Activated CD8-positive, alpha-beta memory T cell treated with anti-CD3 and anti-CD28 coated beads, Interleukin-2, amount 50 U/mL, for 24 hours (primary cell): ENCODE results near the gene DOCK7.
"Not testable (repeated sequence)": the region's sequence is repeated elsewhere in the genome, so short reads cannot be mapped to it uniquely, and the experiment has no call there.

Source experiments
- DNase-seq: peaks from one replicate; pipeline ENCODE4 v3.0.0-alpha.2; 2020; ENCODE audit errors: extremely low read depth

Gene DOCK7

GRCh38 chr1:62530516-62531154 is 157.6 kb downstream of the DOCK7 start:
- no peak for DNase-seq

GRCh38 chr1:62529227-62529626 is 159.0 kb downstream of the DOCK7 start:
- no peak for DNase-seq

GRCh38 chr1:62528015-62528414 is 160.2 kb downstream of the DOCK7 start:
- no peak for DNase-seq

- not testable (repeated sequence) for DNase-seq
Measured at GRCh38 chr1:62527346-62527745, 160.8 kb downstream of the DOCK7 start.

GRCh38 chr1:62523860-62524259 is 164.3 kb downstream of the DOCK7 start:
- DNase-seq = no peak

- DNase-seq = no peak
Measured at GRCh38 chr1:62516600-62516999, 171.6 kb downstream of the DOCK7 start.

GRCh38 chr1:62514746-62515423 is 173.3 kb downstream of the DOCK7 start:
- no peak for DNase-seq

- DNase-seq = no peak
Measured at GRCh38 chr1:62513013-62513412, 175.2 kb downstream of the DOCK7 start.

GRCh38 chr1:62509028-62509427 is 179.2 kb downstream of the DOCK7 start:
- no peak for DNase-seq

GRCh38 chr1:62508187-62508758 is 179.9 kb downstream of the DOCK7 start:
- no peak for DNase-seq

GRCh38 chr1:62500210-62500609 is 188.0 kb downstream of the DOCK7 start:
- DNase-seq = no peak

- DNase-seq = no peak
Measured at GRCh38 chr1:62494137-62494536, 194.0 kb downstream of the DOCK7 start.

- no peak for DNase-seq
Measured at GRCh38 chr1:62493656-62494055, 194.5 kb downstream of the DOCK7 start.

GRCh38 chr1:62492521-62492920 is 195.7 kb downstream of the DOCK7 start:
- DNase-seq = no peak

GRCh38 chr1:62487956-62488355 is 200.2 kb downstream of the DOCK7 start:
- no peak for DNase-seq

- DNase-seq = no peak
Measured at GRCh38 chr1:62484824-62485468, 203.2 kb downstream of the DOCK7 start.

GRCh38 chr1:62481681-62482080 is 206.5 kb downstream of the DOCK7 start:
- DNase-seq = no peak

- no peak for DNase-seq
Measured at GRCh38 chr1:62476525-62477219, 211.5 kb downstream of the DOCK7 start.

- no peak for DNase-seq
Measured at GRCh38 chr1:62467092-62467491, 221.1 kb downstream of the DOCK7 start.

GRCh38 chr1:62462370-62462769 is 225.8 kb downstream of the DOCK7 start:
- no peak for DNase-seq

- DNase-seq = no peak
Measured at GRCh38 chr1:62457955-62458354, 230.2 kb downstream of the DOCK7 start.

- DNase-seq = no peak
Measured at GRCh38 chr1:62452951-62453350, 235.2 kb downstream of the DOCK7 start.
